ENCODE measurements around the gene DISP3. TPM values are rescaled to one million over a fixed set of nuclear protein-coding genes. Genes with fewer than 3 reads are reported as not detected.

DISP3 gene
- total and polyA plus RNA-seq, 2 experiments from 2014 or later, result 0.18 to 0.74 TPM

DNA sequence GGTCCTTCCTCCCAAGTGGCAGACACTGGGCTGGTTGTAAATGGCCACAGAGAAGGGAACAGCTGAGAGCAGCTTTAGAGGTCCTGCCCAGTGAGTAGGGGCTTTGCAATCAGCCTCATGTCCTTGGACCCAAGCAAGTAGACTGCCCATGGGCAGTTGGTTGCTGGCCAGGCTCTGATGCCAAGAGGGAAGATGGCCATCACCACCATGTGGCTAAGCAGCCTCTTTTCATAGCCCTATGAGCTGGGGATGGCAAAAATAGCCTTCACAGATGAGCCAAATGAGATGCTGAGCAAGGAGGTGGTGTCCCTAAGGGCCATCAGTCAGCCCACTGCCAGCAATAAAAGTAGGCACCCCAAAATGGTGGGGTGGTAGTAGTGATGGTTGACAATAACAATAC lies 3.2 kb downstream of the DISP3 start:
- H3K27me3 ChIP-seq, result peaks cover 21% of the 10 kb centered on the region
- H3K36me3 ChIP-seq, result no peaks in the 10 kb centered on the region
- H3K4me1 ChIP-seq (ENCODE audit: low read depth), result peaks cover 6% of the 10 kb centered on the region
- no peak overlapping the region for H3K27ac ChIP-seq
- no peak for TF ChIP-seq CTCF (IDR thresholded peaks at IDR 0.05; ENCODE audit: low read depth, low read length)
- H3K9me3 ChIP-seq (ENCODE audit: low read depth), result no peaks in the 10 kb centered on the region
- DNase-seq (ENCODE audit: low read depth in 1 of 2, low spot score in 1 of 2), result no peak
- H3K4me3 ChIP-seq, result no peak overlapping the region

- TF ChIP-seq CTCF (IDR thresholded peaks at IDR 0.05; ENCODE audit: low read depth, low read length), result no peak
- Histone ChIP-seq H3K36me3 (no peaks in the 10 kb centered on the region), H3K4me1 (ENCODE audit: low read depth) (peaks cover 6% of the 10 kb centered on the region)
Measured at GRCh38 chr1:11482701-11483479, 3.9 kb downstream of the DISP3 start.

DNA sequence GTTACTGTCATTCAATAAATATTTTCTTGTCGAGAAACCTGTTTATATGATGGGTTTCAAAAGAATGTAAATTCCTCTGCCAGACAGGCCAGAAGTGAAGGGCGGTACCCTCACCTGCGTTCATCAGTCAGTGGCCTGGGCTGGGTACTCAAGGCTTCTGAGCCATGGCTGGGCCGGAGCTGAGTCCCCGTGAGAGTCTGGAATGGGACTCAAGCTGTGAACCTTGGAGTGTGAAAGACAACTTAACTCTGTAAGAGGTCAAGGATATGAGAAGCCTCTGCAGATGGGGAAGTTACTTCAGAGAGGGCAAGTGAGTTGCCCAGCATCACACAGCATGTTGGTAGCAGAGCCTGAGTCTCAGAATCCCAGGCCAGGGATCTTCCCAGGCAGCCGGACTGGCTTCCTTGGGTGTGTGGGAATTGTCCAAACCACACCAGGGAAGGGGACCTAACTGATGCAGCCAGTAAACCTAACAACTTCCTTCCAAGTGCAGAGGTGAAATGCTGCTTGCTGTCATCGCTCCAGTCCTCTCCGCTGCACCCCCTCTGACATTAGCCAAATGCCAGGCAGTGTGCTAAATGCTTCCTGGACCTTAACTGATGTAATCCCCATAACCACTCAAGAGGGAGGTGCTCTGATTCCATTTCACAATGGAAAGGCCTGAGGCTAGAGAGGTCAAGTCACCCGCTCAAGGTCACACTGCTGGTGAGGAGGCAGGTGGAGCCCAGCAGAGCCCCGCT lies 4.8 kb downstream of the DISP3 start:
- TF ChIP-seq CTCF (IDR thresholded peaks at IDR 0.05; ENCODE audit: low read depth, low read length), result no peak
- Histone ChIP-seq H3K4me1 (ENCODE audit: low read depth) (peaks cover 6% of the 10 kb centered on the region), H3K9me3 (ENCODE audit: low read depth) (no peaks in the 10 kb centered on the region), H3K27me3 (peaks cover 8% of the 10 kb centered on the region), H3K4me3 (no peak overlapping the region), H3K36me3 (no peaks in the 10 kb centered on the region), H3K27ac (no peak overlapping the region)
- peak in 1 of 2 donors; percentile 52 for DNase-seq (ENCODE audit: low read depth in 1 of 2, low spot score in 1 of 2)

More at GRCh38 chr1:11482701-11483479, 3.9 kb downstream of the DISP3 start:
- no peak overlapping the region for H3K4me3 ChIP-seq
- no peak overlapping the region for H3K27ac ChIP-seq
- H3K27me3 ChIP-seq, result peaks cover 14% of the 10 kb centered on the region
- DNase-seq (ENCODE audit: low read depth in 1 of 2, low spot score in 1 of 2), result no peak
- no peaks in the 10 kb centered on the region for H3K9me3 ChIP-seq (ENCODE audit: low read depth)

- Histone ChIP-seq H3K9me3 (ENCODE audit: low read depth) (no peaks in the 10 kb centered on the region), H3K27ac (no peak overlapping the region), H3K27me3 (peaks cover 8% of the 10 kb centered on the region), H3K4me3 (no peak overlapping the region), H3K36me3 (no peaks in the 10 kb centered on the region), H3K4me1 (ENCODE audit: low read depth) (peaks cover 6% of the 10 kb centered on the region)
- no peak for TF ChIP-seq CTCF (IDR thresholded peaks at IDR 0.05; ENCODE audit: low read depth, low read length)
- DNase-seq (ENCODE audit: low read depth in 1 of 2, low spot score in 1 of 2), result no peak
Measured at GRCh38 chr1:11484321-11484655, 5.3 kb downstream of the DISP3 start.

DNA sequence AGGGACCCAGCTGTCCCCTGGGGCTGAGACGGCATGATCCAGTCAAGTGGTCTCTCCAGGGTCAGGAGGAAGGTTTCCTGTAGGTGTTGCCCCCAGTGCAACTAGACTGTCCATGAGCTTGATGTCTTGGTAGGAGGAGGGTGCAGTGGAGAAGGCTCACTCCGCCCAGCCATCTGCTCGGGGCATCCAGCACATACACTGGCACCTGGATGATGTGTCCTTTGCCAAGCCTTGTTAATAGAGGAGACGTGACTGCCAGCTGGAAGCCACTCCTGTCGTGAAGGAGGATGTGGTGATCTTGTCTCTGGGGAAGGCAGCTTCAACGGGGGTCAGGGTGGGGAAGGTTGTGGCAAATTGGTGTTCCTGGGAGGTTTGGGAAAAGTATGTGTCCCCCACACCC lies 6.2 kb downstream of the DISP3 start:
- Histone ChIP-seq H3K27me3 (peaks cover 2% of the 10 kb centered on the region), H3K4me3 (no peak overlapping the region), H3K27ac (no peak overlapping the region), H3K9me3 (ENCODE audit: low read depth) (no peaks in the 10 kb centered on the region), H3K36me3 (no peaks in the 10 kb centered on the region), H3K4me1 (ENCODE audit: low read depth) (no peaks in the 10 kb centered on the region)
- no peak for DNase-seq (ENCODE audit: low read depth in 1 of 2, low spot score in 1 of 2)
- TF ChIP-seq CTCF (IDR thresholded peaks at IDR 0.05; ENCODE audit: low read depth, low read length), result no peak
